SK-N-MC (cell line): Measurements from ENCODE around the gene THBS2.

Experiments
- DNase-seq: peaks from one replicate; pipeline ENCODE4 v3.0.0-alpha.2; 2011; ENCODE audit warnings: low read depth, low spot score
- H3K27ac ChIP-seq: fragments of 200-600 bp; sonication (generic); 2 replicates; pipeline ENCODE4 v1.5.1; 2016; ENCODE audit warnings: mixed run types
- H3K36me3 ChIP-seq: fragments of 200-600 bp; sonication (generic); 2 replicates; pipeline ENCODE4 v1.6.1; 2017; ENCODE audit warnings: antibody characterized with exemption, low read length, mixed read lengths; ENCODE audit not compliant: insufficient read depth
- H3K4me3 ChIP-seq: fragments of 200-600 bp; sonication (generic); 2 replicates; pipeline ENCODE4 v1.5.1; 2016
- H3K9ac ChIP-seq: fragments of 200-600 bp; sonication (generic); 2 replicates; pipeline ENCODE4 v1.8.0; 2017; ENCODE audit warnings: mixed run types, mixed read lengths; ENCODE audit not compliant: insufficient read length
- H3K9me3 ChIP-seq: fragments of 200-600 bp; sonication (generic); 2 replicates; pipeline ENCODE4 v1.6.1; 2017; ENCODE audit warnings: low read depth, mild to moderate bottlenecking, antibody characterized with exemption, low read length, moderate library complexity, mixed read lengths
- EZH2 ChIP-seq: fragments of 200-600 bp; sonication (generic); IDR thresholded peaks from one replicate; pipeline ENCODE4 v1.6.1; 2017; ENCODE audit warnings: antibody characterized with exemption
- FOXP2 ChIP-seq: optimal IDR thresholded peaks from 2 replicates; pipeline ENCODE3; 2011; ENCODE audit warnings: mild to moderate bottlenecking, moderate library complexity; ENCODE audit not compliant: insufficient read depth; ENCODE audit errors: extremely low read length, control extremely low read depth
- POLR2AphosphoS5 ChIP-seq: IDR thresholded peaks from 2 replicates; pipeline ENCODE4 v1.6.1; 2012; ENCODE audit warnings: mild to moderate bottlenecking, low read depth, low read length, borderline replicate concordance

Gene THBS2

DNA sequence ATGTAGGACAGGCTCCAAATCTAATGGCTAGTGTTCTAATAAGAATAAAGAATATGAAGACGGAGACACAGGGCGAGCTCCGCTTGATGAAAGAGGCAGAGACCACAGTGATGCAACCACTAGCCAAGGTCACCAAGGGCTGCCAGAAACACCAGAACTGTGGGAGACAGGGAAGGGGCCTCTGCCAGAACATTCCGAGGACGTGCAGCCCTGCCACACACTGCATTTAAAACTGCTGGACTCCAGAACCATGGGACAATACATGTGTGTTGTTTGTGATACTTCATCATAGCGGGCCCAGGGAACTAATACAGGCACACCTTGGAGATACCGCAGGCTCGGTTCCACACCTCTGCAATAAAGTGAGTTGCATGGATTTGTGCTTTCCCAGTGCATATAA lies 2.9 kb upstream of the THBS2 start:
- no peaks in the 10 kb centered on the region for H3K36me3 ChIP-seq
- no peak for DNase-seq
- H3K27ac ChIP-seq: no peak overlapping the region
- no peak overlapping the region for H3K9ac ChIP-seq
- no peaks in the 10 kb centered on the region for H3K9me3 ChIP-seq
- no peak overlapping the region for H3K4me3 ChIP-seq
- TF ChIP-seq EZH2: no peak
- TF ChIP-seq FOXP2: no peak
- no peak for TF ChIP-seq POLR2AphosphoS5

DNA sequence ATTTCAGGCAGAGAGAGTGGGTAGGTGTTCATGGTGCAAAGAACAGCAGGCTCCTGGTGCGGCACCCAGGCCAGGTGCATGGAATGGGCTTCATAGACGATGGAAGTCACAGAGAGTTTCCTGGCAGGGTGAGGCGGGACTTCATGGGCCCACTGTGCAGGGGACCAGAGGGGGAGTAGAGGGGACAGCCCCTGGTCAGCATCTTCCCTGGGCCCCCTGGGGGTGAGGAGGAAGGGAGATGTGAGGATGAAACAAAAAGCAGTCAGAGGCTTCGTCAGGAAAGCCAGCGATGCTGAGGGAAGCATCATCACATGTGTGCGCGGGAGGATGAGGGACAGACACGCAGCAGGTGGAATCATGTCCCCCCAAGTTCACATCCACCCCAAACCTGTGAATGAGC lies 2.4 kb upstream of the THBS2 start:
- H3K27ac ChIP-seq: no peak overlapping the region
- TF ChIP-seq FOXP2: no peak
- no peak for TF ChIP-seq EZH2
- TF ChIP-seq POLR2AphosphoS5: no peak
- H3K36me3 ChIP-seq: no peaks in the 10 kb centered on the region
- H3K9me3 ChIP-seq: no peaks in the 10 kb centered on the region
- no peak overlapping the region for H3K4me3 ChIP-seq
- no peak overlapping the region for H3K9ac ChIP-seq
- no peak for DNase-seq

- Histone ChIP-seq H3K4me3 (no peak overlapping the region), H3K27ac (no peak overlapping the region), H3K9me3 (no peaks in the 10 kb centered on the region), H3K36me3 (no peaks in the 10 kb centered on the region), H3K9ac (no peak overlapping the region)
- no peak for DNase-seq
- no peak for TF ChIP-seq POLR2AphosphoS5
- TF ChIP-seq EZH2: no peak
- no peak for TF ChIP-seq FOXP2
Measured at GRCh38 chr6:169255643-169256042, 2.0 kb upstream of the THBS2 start.

- H3K9me3 ChIP-seq: no peaks in the 10 kb centered on the region
- no peak for DNase-seq
Measured at GRCh38 chr6:169254456-169255316, 1.0 kb upstream of the THBS2 start.

GRCh38 chr6:169252505-169253189 lies 999 bp downstream of the THBS2 start:
- H3K36me3 ChIP-seq: no peaks in the 10 kb centered on the region
- no peaks in the 10 kb centered on the region for H3K9me3 ChIP-seq
- peak overlapping the region; percentile 24 for H3K4me3 ChIP-seq
- TF ChIP-seq EZH2 (no peak), FOXP2 (no peak), POLR2AphosphoS5 (no peak)
- DNase-seq: no peak
- no peak overlapping the region for H3K27ac ChIP-seq
- H3K9ac ChIP-seq: no peak overlapping the region

More at GRCh38 chr6:169254456-169255316, 1.0 kb upstream of the THBS2 start:
- H3K4me3 ChIP-seq: no peak overlapping the region
- TF ChIP-seq EZH2: no peak
- no peak for TF ChIP-seq POLR2AphosphoS5
- no peak for TF ChIP-seq FOXP2
- no peak overlapping the region for H3K27ac ChIP-seq
- H3K9ac ChIP-seq: no peak overlapping the region
- H3K36me3 ChIP-seq: no peaks in the 10 kb centered on the region

DNA sequence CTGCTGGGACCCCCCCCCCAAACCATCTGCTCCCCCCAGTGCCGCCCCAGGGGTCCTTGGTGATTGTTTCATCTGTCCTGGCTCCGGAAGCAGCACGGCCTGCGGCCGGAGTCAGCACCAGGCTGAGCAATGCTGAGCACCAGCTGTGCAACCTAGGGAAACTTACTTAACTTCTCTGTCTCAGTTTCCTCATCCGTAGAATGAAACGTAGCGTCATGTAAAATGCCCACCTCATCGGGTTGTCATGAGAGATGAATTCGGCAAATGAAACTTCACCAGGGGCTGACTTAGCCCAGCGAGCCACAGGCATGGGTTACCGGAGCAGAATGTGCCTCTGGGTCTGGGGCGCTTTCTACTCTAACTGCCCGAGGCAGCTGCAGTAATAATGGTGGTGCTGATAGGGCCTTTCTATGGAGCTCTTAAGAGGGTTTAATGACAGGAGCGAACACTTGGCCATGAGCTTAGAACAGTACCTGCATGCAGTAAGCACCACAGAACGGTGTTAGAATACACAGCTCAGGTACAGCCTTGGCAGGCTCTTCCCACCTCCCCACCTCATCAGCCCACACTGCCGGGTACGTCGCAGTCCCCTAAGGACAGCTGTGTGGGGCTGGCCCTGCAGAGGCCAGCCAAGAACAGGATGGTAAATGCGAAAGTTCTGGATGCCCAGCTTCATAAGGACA lies 1.7 kb downstream of the THBS2 start:
- no peak overlapping the region for H3K27ac ChIP-seq
- no peaks in the 10 kb centered on the region for H3K9me3 ChIP-seq
- no peak for DNase-seq
- no peaks in the 10 kb centered on the region for H3K36me3 ChIP-seq
- H3K4me3 ChIP-seq: no peak overlapping the region
- H3K9ac ChIP-seq: no peak overlapping the region
- TF ChIP-seq FOXP2: no peak
- no peak for TF ChIP-seq POLR2AphosphoS5
- no peak for TF ChIP-seq EZH2

- Histone ChIP-seq H3K27ac (no peak overlapping the region), H3K9me3 (no peaks in the 10 kb centered on the region), H3K36me3 (no peaks in the 10 kb centered on the region), H3K9ac (no peak overlapping the region), H3K4me3 (no peak overlapping the region)
- DNase-seq: no peak
- TF ChIP-seq POLR2AphosphoS5: no peak
- TF ChIP-seq EZH2: no peak
- TF ChIP-seq FOXP2: no peak
Measured at GRCh38 chr6:169251371-169251802, 2.3 kb downstream of the THBS2 start.

- Histone ChIP-seq H3K4me3 (no peak overlapping the region), H3K36me3 (no peaks in the 10 kb centered on the region), H3K9me3 (no peaks in the 10 kb centered on the region), H3K9ac (no peak overlapping the region), H3K27ac (no peak overlapping the region)
- TF ChIP-seq FOXP2: no peak
- TF ChIP-seq EZH2: no peak
- no peak for TF ChIP-seq POLR2AphosphoS5
- DNase-seq: no peak
Measured at GRCh38 chr6:169250660-169251059, 3.0 kb downstream of the THBS2 start.
